ENCODE results near the gene STAT4. TPM values are rescaled to one million over a fixed set of nuclear protein-coding genes. Genes with fewer than 3 reads are reported as not detected.

Gene STAT4
- total and polyA plus RNA-seq, 4 donors = 2.5 to 11.5 (median 5.6) TPM

GRCh38 chr2:191006997-191007783 is 143.6 kb downstream of the STAT4 start:
- Histone ChIP-seq H3K36me3 (ENCODE audit: control insufficient read depth in 4 of 4, insufficient read depth in 4 of 4, low read length in 4 of 4) (peaks cover 33 to 45% (median 39%) of the 10 kb centered on the region in 4 donors), H3K27ac (ENCODE audit: low read depth in 1 of 2, low read length in 1 of 2) (no peak overlapping the region), H3K4me3 (no peak overlapping the region), H3K4me1 (ENCODE audit: control insufficient read depth in 5 of 5, insufficient read depth in 5 of 5, low read length in 5 of 5) (peaks cover 0 to 12% (median 11%) of the 10 kb centered on the region in 5 donors), H3K27me3 (ENCODE audit: control insufficient read depth in 3 of 3, insufficient read depth in 3 of 3, low read length in 2 of 3) (no peaks in the 10 kb centered on the region), H3K9me3 (ENCODE audit: control insufficient read depth in 4 of 4, insufficient read depth in 3 of 4, low read length in 3 of 4) (peaks cover 0 to 4% (median 0%) of the 10 kb centered on the region in 4 donors), H3K9ac (ENCODE audit: insufficient read depth in 1 of 2, low read length in 2 of 2) (no peak overlapping the region)
- DNase-seq (no peak), ATAC-seq (ENCODE audit: insufficient read depth, low FRiP score) (no peak)
- TF ChIP-seq CTCF (IDR thresholded peaks at IDR 0.05; ENCODE audit: control extremely low read depth, extremely low read depth) = no peak
- WGBS, 2 donors = 81 to 87% methylated on average over 4 of the region's 4 CpGs

GRCh38 chr2:191006297-191006696 is 144.5 kb downstream of the STAT4 start:
- H3K9me3 ChIP-seq (ENCODE audit: control insufficient read depth in 4 of 4, insufficient read depth in 3 of 4, low read length in 3 of 4) = peaks cover 0 to 4% (median 0%) of the 10 kb centered on the region in 4 donors
- no peak for TF ChIP-seq CTCF (IDR thresholded peaks at IDR 0.05; ENCODE audit: control extremely low read depth, extremely low read depth)
- no peak overlapping the region for H3K4me3 ChIP-seq
- H3K4me1 ChIP-seq (ENCODE audit: control insufficient read depth in 5 of 5, insufficient read depth in 5 of 5, low read length in 5 of 5) = peaks cover 0 to 12% (median 5%) of the 10 kb centered on the region in 5 donors
- no peak for ATAC-seq (ENCODE audit: insufficient read depth, low FRiP score)
- H3K9ac ChIP-seq (ENCODE audit: insufficient read depth in 1 of 2, low read length in 2 of 2) = no peak overlapping the region
- H3K27ac ChIP-seq (ENCODE audit: low read depth in 1 of 2, low read length in 1 of 2) = no peak overlapping the region
- 93 to 97% methylated on average over 3 of the region's 3 CpGs for WGBS, 2 donors
- DNase-seq = no peak
- H3K27me3 ChIP-seq (ENCODE audit: control insufficient read depth in 3 of 3, insufficient read depth in 3 of 3, low read length in 2 of 3) = no peaks in the 10 kb centered on the region
- peaks cover 31 to 51% (median 43%) of the 10 kb centered on the region in 4 donors for H3K36me3 ChIP-seq (ENCODE audit: control insufficient read depth in 4 of 4, insufficient read depth in 4 of 4, low read length in 4 of 4)

GRCh38 chr2:191003405-191004309 is 147.1 kb downstream of the STAT4 start:
- no peak for TF ChIP-seq CTCF (IDR thresholded peaks at IDR 0.05; ENCODE audit: control extremely low read depth, extremely low read depth)
- Histone ChIP-seq H3K4me1 (ENCODE audit: control insufficient read depth in 5 of 5, insufficient read depth in 5 of 5, low read length in 5 of 5) (peaks cover 0 to 12% (median 0%) of the 10 kb centered on the region in 5 donors), H3K27ac (ENCODE audit: low read depth in 1 of 2, low read length in 1 of 2) (no peak overlapping the region), H3K9me3 (ENCODE audit: control insufficient read depth in 4 of 4, insufficient read depth in 3 of 4, low read length in 3 of 4) (peaks cover 0 to 4% (median 0%) of the 10 kb centered on the region in 4 donors), H3K4me3 (no peak overlapping the region), H3K9ac (ENCODE audit: insufficient read depth in 1 of 2, low read length in 2 of 2) (no peak overlapping the region), H3K27me3 (ENCODE audit: control insufficient read depth in 3 of 3, insufficient read depth in 3 of 3, low read length in 2 of 3) (no peaks in the 10 kb centered on the region), H3K36me3 (ENCODE audit: control insufficient read depth in 4 of 4, insufficient read depth in 4 of 4, low read length in 4 of 4) (peaks cover 41 to 65% (median 55%) of the 10 kb centered on the region in 4 donors)
- DNase-seq = no peak
- 95 to 98% methylated on average over 6 of the region's 6 CpGs for WGBS, 2 donors
- ATAC-seq (ENCODE audit: insufficient read depth, low FRiP score) = no peak
